PC-3 (cell line): ENCODE measurements around the gene HES7. TPM values are rescaled to one million over a fixed set of nuclear protein-coding genes. Genes with fewer than 3 reads are reported as not detected.

Source experiments
- ATAC-seq: fragments of 200-7000 bp; cut with Tn5 transposase; 2 replicates; pipeline ENCODE4 v1.9.1; 2020; ENCODE audit warnings: mild to moderate bottlenecking, moderate library complexity
- BruUV-seq: library from RNA; stranded (reverse); fragments of 400-500 nt; replicated peaks from 2 replicates; lab custom pipeline; 2021; lab: Mats Ljungman, UMichigan
- CTCF ChIA-PET: fragments of 300-600 bp; sonication (Branson Sonifier 250); formaldehyde crosslinking; loops from one replicate; lab custom pipeline; 2022; ENCODE audit warnings: antibody characterized with exemption; lab: Charles Lee
- POLR2A ChIA-PET: fragments of 300-600 bp; sonication (Branson Sonifier 250); formaldehyde crosslinking; loops from one replicate; lab custom pipeline; 2022; ENCODE audit warnings: antibody characterized with exemption; ENCODE audit not compliant: unreplicated experiment; lab: Charles Lee
- DNase-seq: peaks from one replicate; pipeline ENCODE4 v3.0.0-alpha.2; 2015
- H2AFZ ChIP-seq: fragments of 300-600 bp; sonication (generic); 2 replicates; pipeline ENCODE4 v1.6.0; 2016; ENCODE audit warnings: antibody characterized with exemption, low read length
- H3F3A ChIP-seq: fragments of 300-600 bp; sonication (generic); one replicate; pipeline ENCODE4 v1.6.0; 2017; ENCODE audit warnings: antibody characterized with exemption, low read length, control low read depth, mild to moderate bottlenecking; ENCODE audit not compliant: unreplicated experiment
- H3K27ac ChIP-seq: fragments of 300-600 bp; sonication (generic); 2 replicates; pipeline ENCODE4 v1.5.1; 2016; ENCODE audit warnings: mild to moderate bottlenecking, low read length
- H3K27me3 ChIP-seq: fragments of 300-600 bp; sonication (generic); 2 replicates; pipeline ENCODE4 v1.6.1; 2016; ENCODE audit warnings: low read length, mixed read lengths
- H3K36me3 ChIP-seq: fragments of 300-600 bp; sonication (generic); 2 replicates; pipeline ENCODE4 v1.6.1; 2016; ENCODE audit warnings: low read depth, mixed run types, low read length, mixed read lengths
- H3K4me1 ChIP-seq: fragments of 300-600 bp; sonication (generic); 2 replicates; pipeline ENCODE4 v1.5.1; 2016; ENCODE audit warnings: low read length; ENCODE audit not compliant: insufficient read depth
- H3K4me2 ChIP-seq: fragments of 300-600 bp; sonication (generic); 2 replicates; pipeline ENCODE4 v1.6.0; 2016; ENCODE audit warnings: low read length
- H3K4me3 ChIP-seq: fragments of 300-600 bp; sonication (generic); 2 replicates; pipeline ENCODE4 v1.5.1; 2016; ENCODE audit warnings: mild to moderate bottlenecking, low read length, mixed read lengths
- H3K79me2 ChIP-seq: fragments of 300-600 bp; sonication (generic); 2 replicates; pipeline ENCODE4 v1.6.1; 2017; ENCODE audit warnings: low read length, mixed read lengths
- H3K9ac ChIP-seq: fragments of 300-600 bp; sonication (generic); 2 replicates; pipeline ENCODE4 v1.6.0; 2016; ENCODE audit warnings: mild to moderate bottlenecking, low read length
- H3K9me2 ChIP-seq: fragments of 300-600 bp; sonication (generic); replicated peaks from 2 replicates; pipeline ENCODE4 v1.6.1; 2016; ENCODE audit warnings: mixed run types, low read length, mixed read lengths
- H3K9me3 ChIP-seq: fragments of 300-600 bp; sonication (generic); 2 replicates; pipeline ENCODE4 v1.6.1; 2016; ENCODE audit warnings: low read length, mixed read lengths
- H4K20me1 ChIP-seq: fragments of 300-600 bp; sonication (generic); 2 replicates; pipeline ENCODE4 v1.6.1; 2016; ENCODE audit warnings: low read length, mixed read lengths
- CTCF ChIP-seq: fragments of 300-600 bp; sonication (generic); conservative IDR thresholded peaks from 2 replicates; pipeline ENCODE4 v1.5.1; 2017; ENCODE audit warnings: antibody characterized with exemption, low read depth, mild to moderate bottlenecking, low read length
- EZH2 ChIP-seq: fragments of 300-600 bp; sonication (generic); IDR thresholded peaks from one replicate; pipeline ENCODE4 v1.6.1; 2017; ENCODE audit warnings: antibody characterized with exemption, mild to moderate bottlenecking, low read length; ENCODE audit not compliant: unreplicated experiment
- EZH2phosphoT487 ChIP-seq: fragments of 300-600 bp; sonication (generic); IDR thresholded peaks from 2 replicates; pipeline ENCODE4 v1.6.1; 2018; ENCODE audit warnings: mild to moderate bottlenecking, antibody characterized with exemption, low read length, borderline replicate concordance
- intact Hi-C: fragments of 100-400 bp; cut with micrococcal nuclease; formaldehyde crosslinking; loops from 2 replicates; pipeline ENCODE4 v1.9.0; 2023
- total RNA-seq: library from RNA; depleted of rRNA; stranded (reverse); fragments of >200 nt; gene quantifications from 2 replicates; pipeline ENCODE4 v1.2.3, GENCODE V29; 2014

HES7 gene
- total RNA-seq, 1 experiment from 2014 or later: not detected

GRCh38 chr17:8116776-8117175 is 7.1 kb downstream of the HES7 start:
- CTCF ChIA-PET: no interaction called here

GRCh38 chr17:8110907-8111306 is 13.0 kb downstream of the HES7 start:
- Histone ChIP-seq H3K9ac (no peak overlapping the region), H3K36me3 (no peaks in the 10 kb centered on the region), H2AFZ (no peak overlapping the region), H3K9me2 (no peaks in the 10 kb centered on the region), H3K27ac (no peak overlapping the region), H3K79me2 (no peaks in the 10 kb centered on the region), H3F3A (no peaks in the 10 kb centered on the region), H3K9me3 (no peaks in the 10 kb centered on the region), H3K4me1 (no peaks in the 10 kb centered on the region), H3K4me3 (no peak overlapping the region), H4K20me1 (no peaks in the 10 kb centered on the region), H3K4me2 (no peak overlapping the region), H3K27me3 (no peaks in the 10 kb centered on the region)
- intact Hi-C loops: no loop called here
- DNase-seq (no peak), ATAC-seq (no peak)
- ChIA-PET CTCF (interaction anchor here (0.6 kb wide), 1 partner anchor 379 kb away, joined by 3 read pairs; no protein-coding TSS in a partner anchor), POLR2A (no interaction called here)
- TF ChIP-seq EZH2 (no peak), EZH2phosphoT487 (no peak), CTCF (no peak)
- BruUV-seq: no TSS peak

More at GRCh38 chr17:8116776-8117175, 7.1 kb downstream of the HES7 start:
- no peak overlapping the region for H2AFZ ChIP-seq
- no peak overlapping the region for H3K27ac ChIP-seq
- no peak overlapping the region for H3K4me3 ChIP-seq
- POLR2A ChIA-PET: no interaction called here
- TF ChIP-seq EZH2phosphoT487: no peak
- H3K79me2 ChIP-seq: no peaks in the 10 kb centered on the region
- peaks cover 3% of the 10 kb centered on the region for H3F3A ChIP-seq
- ATAC-seq (no peak), DNase-seq (no peak)
- BruUV-seq: no TSS peak
- H3K9me3 ChIP-seq: no peaks in the 10 kb centered on the region
- no peaks in the 10 kb centered on the region for H3K27me3 ChIP-seq
- intact Hi-C loops: no loop called here
- no peak overlapping the region for H3K4me2 ChIP-seq
- no peaks in the 10 kb centered on the region for H3K36me3 ChIP-seq
- H3K9ac ChIP-seq: no peak overlapping the region
- H4K20me1 ChIP-seq: peaks cover 3% of the 10 kb centered on the region
- H3K4me1 ChIP-seq: peaks cover 12% of the 10 kb centered on the region; the same call in 1 of the 2 replicates
- no peaks in the 10 kb centered on the region for H3K9me2 ChIP-seq

DNA sequence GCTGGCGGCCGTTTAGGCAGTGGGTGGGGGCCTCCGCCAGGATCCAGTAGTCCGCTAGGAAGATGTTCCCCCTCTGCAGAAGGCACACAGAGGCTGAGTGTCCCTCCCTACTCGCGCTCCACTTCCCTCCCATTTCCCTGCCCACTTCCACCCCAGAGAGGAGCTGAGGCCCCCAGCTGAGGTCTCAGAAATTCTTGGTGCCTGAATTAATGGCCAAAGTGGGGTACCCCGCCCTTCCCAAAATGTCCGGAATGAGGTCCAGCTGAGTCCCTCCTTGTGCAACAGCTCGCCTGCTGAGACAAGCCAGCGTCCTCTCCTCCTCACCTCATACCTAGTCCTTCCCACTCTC is 13.5 kb downstream of the HES7 start:
- Histone ChIP-seq H3K4me1 (no peaks in the 10 kb centered on the region), H3K9me3 (no peaks in the 10 kb centered on the region), H3K36me3 (no peaks in the 10 kb centered on the region), H3K9me2 (no peaks in the 10 kb centered on the region), H3F3A (no peaks in the 10 kb centered on the region), H3K27me3 (no peaks in the 10 kb centered on the region), H3K4me3 (no peak overlapping the region), H3K27ac (no peak overlapping the region), H4K20me1 (no peaks in the 10 kb centered on the region), H3K4me2 (peak overlapping the region; percentile 48; the same call in 1 of the 2 replicates), H3K79me2 (no peaks in the 10 kb centered on the region), H3K9ac (no peak overlapping the region), H2AFZ (no peak overlapping the region)
- intact Hi-C loops: no loop called here
- ChIA-PET CTCF (interaction anchor here (0.6 kb wide), 1 partner anchor 379 kb away, joined by 3 read pairs; no protein-coding TSS in a partner anchor), POLR2A (no interaction called here)
- TF ChIP-seq EZH2 (no peak), CTCF (no peak; the same call in 1 of the 2 replicates), EZH2phosphoT487 (no peak)
- no TSS peak for BruUV-seq
- no peak for ATAC-seq
- no peak for DNase-seq
